Lower lobe of right lung (tissue), 2 donors: ENCODE data around the gene NPFF. TPM values are rescaled to one million over a fixed set of nuclear protein-coding genes. Genes with fewer than 3 reads are reported as not detected.
A peak's percentile ranks its signal among the peaks of the same experiment; 100 is the strongest.

Source experiments
- ATAC-seq, 2 donors: fragments of 200-7000 bp; cut with Tn5 transposase; one replicate each; pipeline ENCODE4 v1.9.1; 2020 to 2022; ENCODE audit warnings: mild to moderate bottlenecking in 2 of 2, moderate library complexity in 2 of 2
- DNase-seq: peaks from one replicate; pipeline ENCODE4 v3.0.0-alpha.2; 2020
- H3K27ac ChIP-seq: fragments of 200-600 bp; one replicate; pipeline ENCODE4 v1.8.0; 2022
- H3K27me3 ChIP-seq: fragments of 200-600 bp; one replicate; pipeline ENCODE4 v1.8.0; 2022; ENCODE audit warnings: low read depth
- H3K36me3 ChIP-seq: fragments of 200-600 bp; one replicate; pipeline ENCODE4 v1.8.0; 2022; ENCODE audit warnings: mild to moderate bottlenecking
- H3K4me1 ChIP-seq: fragments of 200-600 bp; one replicate; pipeline ENCODE4 v1.8.0; 2022
- H3K4me3 ChIP-seq: fragments of 200-600 bp; one replicate; pipeline ENCODE4 v1.8.0; 2022; ENCODE audit warnings: mild to moderate bottlenecking
- H3K9me3 ChIP-seq: fragments of 200-600 bp; one replicate; pipeline ENCODE4 v1.8.0; 2022
- intact Hi-C: fragments of 100-400 bp; cut with DNase I; formaldehyde crosslinking; loops from one replicate; pipeline ENCODE4 v1.11.0; 2022
- total RNA-seq: library from RNA; stranded (reverse); fragmentation: NEBNext Ultra II Directional; extraction: Animal tissue kit (Norgen Biotek cat#: 25700); gene quantifications from one replicate; pipeline ENCODE4 v1.2.1, GENCODE V29; 2021
- TF ChIP-seq, protein P1 (sequence below): fragments of 200-600 bp; IDR thresholded peaks from one replicate; pipeline ENCODE4 v1.8.0; 2022; ENCODE audit warnings: antibody characterized with exemption, mild to moderate bottlenecking
- donor health status: DM: no; HTN: yes; CAD: no; lungs with severe emphysema.

The NPFF gene
- total RNA-seq, 1 donor from 2014 or later: not detected

DNA sequence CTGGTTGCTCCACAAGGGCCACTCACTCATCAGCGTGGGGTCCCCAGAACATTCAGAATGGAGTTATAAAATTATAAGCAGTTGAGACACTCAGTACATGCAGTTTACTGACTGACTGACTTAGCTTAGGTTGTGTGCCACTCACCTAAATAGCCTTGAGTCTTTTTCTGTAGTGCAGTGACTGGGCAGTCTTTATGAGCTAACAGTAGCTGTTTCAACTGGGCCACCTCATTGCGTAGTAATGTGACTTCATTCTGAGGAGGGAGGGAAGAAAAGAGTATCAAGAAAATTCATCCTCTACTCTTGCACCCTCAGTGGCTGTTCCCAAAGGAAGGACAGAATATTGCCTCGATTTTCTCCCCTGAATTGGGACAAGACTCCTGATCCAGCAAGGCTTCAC lies 15.8 kb upstream of the NPFF start:
- Histone ChIP-seq H3K27me3 (no peaks in the 10 kb centered on the region), H3K4me1 (peaks cover 6% of the 10 kb centered on the region), H3K4me3 (no peak overlapping the region), H3K36me3 (peaks cover 99% of the 10 kb centered on the region), H3K27ac (no peak overlapping the region), H3K9me3 (no peaks in the 10 kb centered on the region)
- intact Hi-C loops: no loop called here
- DNase-seq (no peak), ATAC-seq (no peak)
- TF ChIP-seq, protein P1, sequence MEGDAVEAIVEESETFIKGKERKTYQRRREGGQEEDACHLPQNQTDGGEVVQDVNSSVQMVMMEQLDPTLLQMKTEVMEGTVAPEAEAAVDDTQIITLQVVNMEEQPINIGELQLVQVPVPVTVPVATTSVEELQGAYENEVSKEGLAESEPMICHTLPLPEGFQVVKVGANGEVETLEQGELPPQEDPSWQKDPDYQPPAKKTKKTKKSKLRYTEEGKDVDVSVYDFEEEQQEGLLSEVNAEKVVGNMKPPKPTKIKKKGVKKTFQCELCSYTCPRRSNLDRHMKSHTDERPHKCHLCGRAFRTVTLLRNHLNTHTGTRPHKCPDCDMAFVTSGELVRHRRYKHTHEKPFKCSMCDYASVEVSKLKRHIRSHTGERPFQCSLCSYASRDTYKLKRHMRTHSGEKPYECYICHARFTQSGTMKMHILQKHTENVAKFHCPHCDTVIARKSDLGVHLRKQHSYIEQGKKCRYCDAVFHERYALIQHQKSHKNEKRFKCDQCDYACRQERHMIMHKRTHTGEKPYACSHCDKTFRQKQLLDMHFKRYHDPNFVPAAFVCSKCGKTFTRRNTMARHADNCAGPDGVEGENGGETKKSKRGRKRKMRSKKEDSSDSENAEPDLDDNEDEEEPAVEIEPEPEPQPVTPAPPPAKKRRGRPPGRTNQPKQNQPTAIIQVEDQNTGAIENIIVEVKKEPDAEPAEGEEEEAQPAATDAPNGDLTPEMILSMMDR: no peak

DNA sequence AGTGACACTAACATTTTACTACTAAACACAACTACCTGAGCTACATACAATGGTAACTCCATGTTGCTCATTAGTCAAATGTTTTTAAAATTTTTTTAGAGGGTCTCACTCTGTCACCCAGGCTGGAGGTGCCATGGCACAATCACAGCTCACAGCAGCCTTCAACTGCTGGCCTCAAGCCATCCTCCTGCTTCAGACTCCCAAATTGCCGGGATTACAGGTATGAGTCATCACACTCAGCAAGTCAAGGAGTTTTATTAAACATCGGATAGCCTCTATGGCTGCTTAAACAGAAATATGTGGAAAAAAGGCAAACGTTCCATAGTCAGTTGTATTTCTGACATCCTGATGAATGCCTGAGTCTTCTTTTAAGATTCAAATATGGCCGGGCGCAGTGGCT lies 11.1 kb upstream of the NPFF start:
- ATAC-seq (no peak), DNase-seq (no peak)
- peaks cover 97% of the 10 kb centered on the region for H3K36me3 ChIP-seq

DNA sequence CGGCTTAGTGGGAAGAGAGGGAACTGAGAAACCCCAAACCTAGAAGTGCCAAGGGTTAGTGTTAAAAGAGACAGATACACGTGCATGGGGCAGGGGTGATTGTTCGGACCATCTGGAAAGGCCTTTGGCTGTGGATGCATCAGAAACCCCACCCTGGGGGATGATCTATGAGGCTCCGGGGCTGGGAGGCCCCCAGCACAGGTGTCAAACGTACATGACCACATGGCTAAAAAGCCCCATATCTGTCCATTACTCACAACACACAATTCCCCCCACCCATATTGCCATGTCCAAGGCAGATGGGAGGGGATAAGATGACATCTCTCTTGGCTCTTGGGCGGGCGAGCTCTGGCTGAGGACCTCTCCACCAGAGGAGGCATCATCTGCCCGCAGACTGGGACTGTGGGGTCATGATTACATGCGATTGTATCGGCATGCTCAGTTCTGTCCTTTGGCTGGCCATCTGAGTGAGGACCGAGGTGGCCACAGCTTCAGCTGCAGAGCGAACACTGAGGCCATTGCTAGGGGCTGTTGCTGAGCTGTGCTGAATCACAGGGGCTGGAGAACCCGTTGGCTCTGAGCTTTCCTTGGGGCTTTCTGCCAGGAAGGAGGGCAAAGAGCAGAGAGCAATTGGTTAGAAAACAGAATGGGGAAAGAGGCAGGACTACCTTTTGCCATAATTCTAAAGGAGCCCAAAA lies 9.6 kb upstream of the NPFF start:
- DNase-seq: no peak
- intact Hi-C loops: no loop called here
- no peak overlapping the region for H3K27ac ChIP-seq

More for the DNA sequence above, 11.1 kb upstream of the NPFF start:
- intact Hi-C loops: no loop called here
- H3K4me1 ChIP-seq: peaks cover 29% of the 10 kb centered on the region
- H3K9me3 ChIP-seq: no peaks in the 10 kb centered on the region
- no peak overlapping the region for H3K27ac ChIP-seq
- no peaks in the 10 kb centered on the region for H3K27me3 ChIP-seq
- TF ChIP-seq, protein P1: no peak
- no peak overlapping the region for H3K4me3 ChIP-seq

DNA sequence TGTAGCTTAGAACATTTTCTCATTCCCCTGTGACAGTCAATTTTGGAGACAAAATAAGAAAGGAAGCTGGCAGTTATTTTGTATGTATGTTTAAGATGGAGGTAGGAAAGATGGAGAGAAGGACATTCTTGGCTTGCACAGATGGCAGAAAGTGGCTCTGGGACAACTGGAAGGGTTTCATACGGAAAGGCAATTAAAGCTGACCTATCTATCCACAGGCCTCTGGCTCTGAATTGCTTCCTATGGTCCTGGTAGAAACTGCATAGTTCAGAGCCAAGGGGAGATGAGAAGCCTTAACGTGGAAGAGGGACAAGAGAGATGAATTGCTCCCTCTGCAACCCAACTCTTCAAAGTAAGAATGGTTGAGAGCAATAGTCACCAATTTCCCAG lies 8.0 kb upstream of the NPFF start:
- DNase-seq: no peak
- peak overlapping the region; percentile 46 for H3K4me3 ChIP-seq
- TF ChIP-seq, protein P1: no peak

More for the DNA sequence above, 9.6 kb upstream of the NPFF start:
- TF ChIP-seq, protein P1: no peak
- Histone ChIP-seq H3K27me3 (no peaks in the 10 kb centered on the region), H3K4me3 (no peak overlapping the region), H3K4me1 (peaks cover 29% of the 10 kb centered on the region), H3K9me3 (no peaks in the 10 kb centered on the region), H3K36me3 (peaks cover 97% of the 10 kb centered on the region)
- ATAC-seq: no peak

DNA sequence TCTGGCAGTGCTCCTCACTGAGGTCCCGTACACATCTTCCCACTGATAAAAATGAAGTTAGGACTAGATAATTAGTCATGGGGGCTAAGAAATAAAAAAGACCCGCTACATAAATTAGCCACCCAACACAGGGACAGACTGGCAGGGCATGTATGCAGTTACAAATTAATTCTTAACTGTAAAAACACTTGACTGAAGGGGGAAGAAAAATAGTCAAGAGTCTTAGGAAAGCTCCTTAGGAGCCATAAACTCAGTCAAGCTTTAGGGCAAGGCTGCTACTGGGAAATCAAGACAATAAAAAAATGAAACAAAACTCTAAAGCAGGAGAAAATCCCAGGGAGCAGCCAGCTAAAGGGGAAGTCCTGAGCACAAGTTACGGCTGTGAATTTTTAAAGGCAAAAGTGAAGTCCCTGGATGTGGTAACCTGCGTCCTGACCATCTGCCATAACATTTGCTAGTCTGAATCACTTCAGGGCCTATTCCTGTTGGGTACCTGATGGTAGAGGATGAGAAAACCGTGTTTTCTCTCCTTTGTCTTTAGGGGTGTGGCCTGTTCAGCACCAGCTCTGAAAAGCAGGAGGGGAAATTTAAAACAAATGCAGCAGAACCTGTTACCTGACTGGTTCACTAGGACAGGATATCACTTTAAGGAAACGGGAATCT lies 7.5 kb upstream of the NPFF start:
- ATAC-seq: peak; percentile 51 to 73
- TF ChIP-seq, protein P1: no peak
- peak overlapping the region; percentile 51 for H3K27ac ChIP-seq
- H3K4me1 ChIP-seq: peaks cover 29% of the 10 kb centered on the region
- H3K4me3 ChIP-seq: peak overlapping the region; percentile 46
- no peaks in the 10 kb centered on the region for H3K9me3 ChIP-seq
- H3K36me3 ChIP-seq: peaks cover 97% of the 10 kb centered on the region
- intact Hi-C loops: no loop called here
- no peaks in the 10 kb centered on the region for H3K27me3 ChIP-seq
- DNase-seq: no peak

More for the DNA sequence above, 8.0 kb upstream of the NPFF start:
- H3K9me3 ChIP-seq: no peaks in the 10 kb centered on the region
- ATAC-seq: no peak
- peaks cover 29% of the 10 kb centered on the region for H3K4me1 ChIP-seq
- intact Hi-C loops: no loop called here
- H3K27ac ChIP-seq: no peak overlapping the region
- no peaks in the 10 kb centered on the region for H3K27me3 ChIP-seq
- H3K36me3 ChIP-seq: peaks cover 97% of the 10 kb centered on the region
